ENCODE measurements around the gene KRTAP4-16.
"Not testable (repeated sequence)": the region's sequence is repeated elsewhere in the genome, so short reads cannot be mapped to it uniquely, and the experiment has no call there.

The KRTAP4-16 gene

DNA sequence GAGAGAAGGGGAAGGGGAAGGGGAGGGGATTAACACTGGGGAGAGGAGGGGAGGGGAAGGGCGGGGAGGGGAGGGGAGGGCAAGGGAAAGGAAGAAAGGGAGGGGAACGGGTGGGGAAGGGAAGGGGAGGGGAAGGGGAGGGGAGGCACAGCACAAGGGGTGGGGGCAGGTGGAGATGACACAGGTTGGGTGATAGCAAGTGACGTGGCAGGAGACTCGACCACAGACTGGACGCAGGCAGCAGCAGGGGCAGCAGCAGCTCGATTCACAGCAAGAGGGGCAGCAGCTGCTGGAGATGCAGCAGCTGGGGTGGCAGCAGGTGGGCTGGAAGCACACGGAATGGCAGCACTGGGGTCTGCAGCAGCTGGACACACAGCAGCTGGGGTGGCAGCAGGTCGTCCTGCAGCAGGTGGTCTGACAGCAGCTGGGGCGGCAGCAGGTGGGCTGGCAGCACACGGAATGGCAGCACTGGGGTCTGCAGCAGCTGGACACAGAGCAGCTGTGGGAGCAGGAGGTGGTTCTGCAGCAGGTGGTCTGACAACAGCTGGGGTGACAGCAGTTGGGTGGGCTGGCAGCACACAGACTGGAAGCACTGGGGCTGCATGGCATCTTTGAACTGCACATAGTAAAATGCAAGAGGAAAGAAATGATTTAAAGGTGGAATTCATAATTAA, at the start of gene KRTAP4-16:
TSS of gene KRTAP4-16 (minus strand) at position 624 of the 674 bp plus-strand sequence. CDS start at position 624, 0 bp downstream.
- no peak for DNase-seq

DNA sequence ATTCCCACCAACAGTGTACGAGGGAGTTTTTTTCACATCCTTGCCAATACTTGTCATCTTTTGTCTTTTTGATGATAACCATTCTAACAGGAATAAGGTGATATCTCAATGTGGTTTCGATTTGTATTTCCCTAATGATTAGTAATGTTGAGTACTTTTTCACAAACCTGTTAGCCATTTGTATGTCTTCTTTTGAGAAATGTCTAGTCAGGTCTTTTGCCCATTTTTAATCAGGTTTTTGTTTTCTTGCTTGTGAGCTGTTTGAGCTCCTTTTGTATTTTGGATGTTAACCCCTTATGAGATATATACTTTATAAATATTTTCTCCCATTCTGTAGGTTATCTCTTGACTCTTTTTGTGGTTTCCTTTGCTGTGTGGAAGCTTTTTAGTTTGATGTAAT, 49.5 kb upstream of the KRTAP4-16 start:
- no peak for DNase-seq

DNA sequence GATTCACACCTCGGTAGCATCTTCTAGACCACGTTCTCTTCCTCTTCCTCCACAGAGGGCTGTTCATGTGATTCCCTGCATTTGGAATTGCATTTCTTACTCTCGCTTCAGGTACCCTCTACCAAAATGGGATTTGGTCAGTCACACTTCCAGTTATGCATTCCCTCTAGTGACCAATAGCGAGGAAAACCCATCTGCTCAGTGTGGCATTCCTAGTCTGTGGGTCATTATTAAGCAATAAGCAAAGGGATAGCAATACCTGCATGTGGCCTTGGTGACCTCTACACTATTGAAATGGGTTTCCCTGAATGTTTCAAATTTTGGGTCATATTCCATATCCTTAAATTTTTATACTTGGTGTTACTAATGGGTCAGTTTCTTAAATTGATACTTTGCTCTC, 48.0 kb upstream of the KRTAP4-16 start:
- DNase-seq, result no peak

- no peak for DNase-seq
These were observed 47.6 kb upstream of the KRTAP4-16 start, which contains the start of gene KRTAP4-5 for GRCh38 chr17:41149652-41149985. TSS of gene KRTAP4-5 (minus strand) at chr17:41149825. CDS start at chr17:41149767, 58 bp downstream.

DNA sequence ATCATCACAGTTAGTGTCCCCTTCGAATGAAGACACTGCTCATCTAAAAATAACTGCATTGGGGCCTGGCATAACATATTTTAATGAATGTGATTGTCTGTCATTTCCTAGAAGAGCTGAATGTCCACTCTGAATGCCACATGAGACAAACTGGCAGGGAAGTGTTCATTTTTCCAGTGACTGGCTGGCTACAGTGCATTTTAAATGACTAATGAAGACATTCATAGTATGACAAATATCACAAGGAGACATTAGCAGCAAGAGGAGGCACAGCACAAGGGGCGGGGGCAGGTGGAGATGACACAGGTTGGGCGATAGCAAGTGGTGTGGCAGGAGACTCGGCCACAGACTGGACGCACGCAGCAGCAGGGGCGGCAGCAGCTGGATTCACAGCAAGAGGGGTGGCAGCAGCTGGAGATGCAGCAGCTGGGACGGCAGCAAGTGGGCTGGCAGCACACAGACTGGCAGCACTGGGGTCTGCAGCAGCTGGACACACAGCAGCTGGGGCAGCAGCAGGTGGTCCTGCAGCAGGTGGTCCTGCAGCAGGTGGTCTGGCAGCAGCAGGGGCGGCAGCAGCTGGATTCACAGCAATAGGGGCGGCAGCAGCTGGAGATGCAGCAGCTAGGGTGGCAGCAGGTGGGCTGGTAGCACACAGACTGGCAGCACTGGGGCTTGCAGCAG, 47.1 kb upstream of the KRTAP4-16 start:
- not testable (repeated sequence) for DNase-seq

DNA sequence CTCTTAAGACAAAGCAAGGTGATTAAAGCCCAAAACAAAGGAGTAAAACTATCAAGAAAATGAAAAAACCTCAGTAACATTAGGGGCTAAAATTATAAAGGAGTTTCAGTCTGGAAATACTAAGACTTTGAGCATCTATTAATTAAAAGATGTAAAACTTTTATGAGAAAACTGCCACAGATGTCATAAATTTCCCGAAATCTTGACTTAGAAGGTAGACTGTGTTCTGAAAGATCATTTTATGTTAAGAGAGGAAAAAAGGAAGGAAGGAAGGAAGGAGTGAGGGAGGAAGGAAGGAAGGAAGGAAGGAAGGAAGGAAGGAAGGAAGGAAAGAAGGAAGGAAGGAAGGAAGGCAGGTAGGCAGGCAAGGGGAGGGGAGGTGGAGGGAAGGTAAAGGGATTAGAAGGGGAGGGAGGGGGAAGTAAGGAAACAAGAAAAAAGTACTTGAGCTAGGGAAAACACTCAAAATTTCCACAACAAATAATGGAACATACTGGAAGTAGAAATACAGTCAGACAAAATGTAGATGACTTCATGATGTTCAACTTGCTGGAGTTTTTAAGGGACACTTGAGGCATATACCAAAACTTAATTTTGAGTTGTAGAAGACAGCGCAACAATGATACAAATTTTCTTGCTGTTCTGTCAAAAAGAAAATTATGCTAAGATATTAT, 45.7 kb upstream of the KRTAP4-16 start:
- DNase-seq, result no peak

DNA sequence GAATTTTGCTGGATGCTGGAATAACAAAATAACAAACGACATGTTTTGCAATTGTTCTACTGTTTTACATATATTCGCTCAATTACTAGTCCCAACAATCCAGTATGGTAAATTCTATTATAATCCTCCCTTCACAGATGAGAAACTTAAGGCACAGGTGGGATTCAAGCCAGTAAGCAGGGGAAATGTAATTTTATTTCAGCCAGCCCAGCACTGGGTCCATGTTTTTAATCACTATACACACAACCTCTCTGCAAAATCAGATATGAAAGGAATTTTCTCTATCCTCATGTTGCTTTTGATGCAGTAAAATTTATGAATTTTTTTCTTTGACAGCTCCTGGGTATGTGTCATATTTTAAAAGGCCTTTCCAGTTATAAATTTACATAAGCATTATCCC, 43.3 kb upstream of the KRTAP4-16 start:
- DNase-seq, result no peak

DNA sequence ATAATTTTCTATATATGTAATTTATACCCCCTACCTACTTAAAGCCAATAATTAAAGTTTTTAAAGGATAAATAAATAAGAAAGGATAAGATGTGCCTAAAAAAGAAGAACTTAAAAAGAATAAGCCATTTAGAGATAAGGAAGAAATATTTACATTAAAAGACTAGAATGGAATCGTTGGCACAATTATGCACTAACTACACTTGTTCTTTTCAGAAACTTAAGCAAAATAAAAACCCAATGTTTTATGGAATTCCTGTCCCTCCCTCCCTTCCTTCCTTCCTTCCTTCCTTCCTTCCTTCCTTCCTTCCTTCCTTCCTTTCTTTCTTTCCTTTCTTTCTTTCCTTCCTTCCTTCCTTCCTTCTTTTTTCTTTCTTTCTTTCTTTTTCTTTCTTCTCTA, 42.8 kb upstream of the KRTAP4-16 start:
- no peak for DNase-seq

GRCh38 chr17:41141361-41141760, 39.4 kb upstream of the KRTAP4-16 start:
- DNase-seq, result no peak

DNA sequence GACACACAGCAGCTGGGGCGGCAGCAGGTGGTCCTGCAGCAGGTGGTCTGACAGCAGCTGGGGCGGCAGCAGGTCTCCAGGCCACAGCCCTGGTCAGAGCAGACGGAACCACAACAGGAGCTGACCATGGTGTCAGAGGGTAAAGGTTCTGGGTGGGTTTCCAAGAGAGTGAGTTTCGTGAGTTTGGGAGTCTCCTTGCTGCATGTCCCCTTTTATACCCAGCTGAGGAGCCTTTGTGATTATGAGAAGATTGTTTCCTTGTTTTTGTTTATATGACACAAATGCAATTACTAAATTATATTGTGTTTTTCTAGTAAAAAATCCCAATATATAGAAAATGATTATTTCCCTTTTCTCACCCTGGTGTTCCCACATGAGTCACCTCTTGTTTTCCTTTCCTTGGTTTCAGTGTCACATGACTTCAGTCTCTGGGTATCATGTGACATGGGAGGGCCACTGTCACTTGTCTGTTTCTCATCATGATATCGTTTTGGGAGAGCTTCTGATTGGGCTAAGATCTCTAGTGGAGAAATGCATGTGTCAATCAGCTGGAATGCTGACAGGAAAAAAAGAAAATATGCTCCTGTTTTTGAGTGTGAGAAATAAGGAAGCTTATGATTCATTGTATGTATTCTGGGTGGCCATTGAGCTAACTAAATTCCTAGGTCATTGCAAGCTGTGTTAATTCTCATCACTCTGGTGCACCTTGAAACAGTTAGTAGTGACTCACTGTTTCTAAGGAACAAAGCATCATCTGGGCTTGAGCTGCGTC, 38.5 kb upstream of the KRTAP4-16 start, which contains the start of gene KRTAP4-6:
TSS of gene KRTAP4-6 (minus strand) at position 185 of the 772 bp plus-strand sequence. CDS start at position 128, 57 bp downstream.
- DNase-seq, result no peak

GRCh38 chr17:41139865-41140264, 37.9 kb upstream of the KRTAP4-16 start:
- DNase-seq, result not testable (repeated sequence)

GRCh38 chr17:41133880-41134735, 32.1 kb upstream of the KRTAP4-16 start:
- no peak for DNase-seq

DNA sequence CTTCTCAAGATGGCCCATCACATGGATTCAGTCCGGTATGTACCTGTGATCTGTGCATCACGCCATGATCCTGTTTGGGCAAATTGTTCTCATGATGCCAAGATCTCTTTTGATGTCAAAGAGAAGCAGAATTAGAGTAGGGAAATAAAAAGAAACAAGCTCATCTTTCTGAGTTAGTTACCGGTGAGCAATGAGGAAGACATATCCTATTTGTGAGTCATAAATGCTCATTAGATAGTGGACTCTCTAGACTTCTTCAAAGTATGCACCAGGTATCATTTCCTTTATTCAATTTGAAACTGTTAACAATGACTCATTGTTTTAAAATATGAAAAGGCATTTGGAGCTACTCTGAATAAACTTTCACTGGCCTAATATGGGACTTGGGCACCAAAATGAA, 30.0 kb upstream of the KRTAP4-16 start:
- DNase-seq, result no peak

GRCh38 chr17:41127371-41127770, 25.4 kb upstream of the KRTAP4-16 start:
- DNase-seq, result no peak

DNA sequence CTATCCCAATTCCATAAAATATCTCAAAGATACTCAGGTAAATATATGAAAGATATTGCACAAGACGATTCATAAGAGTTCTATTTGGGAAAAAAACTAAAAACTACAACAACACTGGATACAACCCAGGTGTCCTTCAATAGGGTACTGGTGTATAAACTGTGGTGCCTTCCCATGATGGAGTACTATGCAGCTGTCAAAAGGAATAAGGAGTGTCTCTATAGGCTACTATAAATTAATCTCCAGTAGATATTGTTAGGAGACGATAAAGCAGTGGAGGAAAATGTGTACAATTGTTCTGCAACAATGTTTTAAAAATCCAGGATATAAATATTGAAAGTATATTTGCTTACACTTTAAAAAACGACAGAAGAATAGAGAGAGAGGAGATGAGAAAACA, 24.4 kb upstream of the KRTAP4-16 start:
- DNase-seq, result no peak

DNA sequence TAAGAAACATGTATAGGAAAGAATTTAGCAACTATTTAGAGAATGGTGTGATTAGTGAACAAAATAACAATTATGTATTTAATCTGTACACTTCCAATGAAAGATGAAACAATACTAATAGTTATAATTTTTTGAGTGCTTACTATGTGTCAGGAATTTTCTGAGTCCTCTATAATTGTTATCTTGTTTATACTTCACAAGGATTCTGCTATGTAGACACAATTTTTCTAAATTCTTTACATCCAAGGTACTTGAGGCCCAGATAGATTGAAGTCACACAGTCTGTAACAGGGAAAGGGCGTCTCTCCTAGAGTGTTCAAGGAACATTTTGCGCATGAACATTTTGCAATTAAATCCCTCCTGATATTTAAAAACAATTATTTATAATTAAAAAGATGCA, 23.1 kb upstream of the KRTAP4-16 start:
- DNase-seq, result no peak

DNA sequence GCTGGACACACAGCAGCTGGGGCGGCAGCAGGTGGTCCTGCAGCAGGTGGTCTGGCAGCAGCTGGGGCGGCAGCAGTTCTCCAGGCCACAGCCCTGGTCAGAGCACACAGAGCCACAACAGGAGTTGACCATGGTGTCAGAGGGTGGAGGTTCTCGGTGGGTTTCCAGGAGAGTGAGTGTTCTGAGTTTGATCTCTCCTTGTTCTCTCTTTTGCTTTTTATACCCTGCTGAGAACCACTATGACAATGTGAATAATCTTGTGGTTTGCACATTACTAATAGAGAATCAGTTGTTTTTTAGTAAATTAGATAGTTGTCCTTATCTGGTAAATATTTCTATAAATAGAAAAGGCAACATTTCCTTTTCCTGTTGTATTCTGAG, 22.0 kb upstream of the KRTAP4-16 start, which contains the start of gene KRTAP4-12:
TSS of gene KRTAP4-12 (minus strand) at position 192 of the 381 bp plus-strand sequence. CDS start at position 132, 60 bp downstream.
- not testable (repeated sequence) for DNase-seq

DNA sequence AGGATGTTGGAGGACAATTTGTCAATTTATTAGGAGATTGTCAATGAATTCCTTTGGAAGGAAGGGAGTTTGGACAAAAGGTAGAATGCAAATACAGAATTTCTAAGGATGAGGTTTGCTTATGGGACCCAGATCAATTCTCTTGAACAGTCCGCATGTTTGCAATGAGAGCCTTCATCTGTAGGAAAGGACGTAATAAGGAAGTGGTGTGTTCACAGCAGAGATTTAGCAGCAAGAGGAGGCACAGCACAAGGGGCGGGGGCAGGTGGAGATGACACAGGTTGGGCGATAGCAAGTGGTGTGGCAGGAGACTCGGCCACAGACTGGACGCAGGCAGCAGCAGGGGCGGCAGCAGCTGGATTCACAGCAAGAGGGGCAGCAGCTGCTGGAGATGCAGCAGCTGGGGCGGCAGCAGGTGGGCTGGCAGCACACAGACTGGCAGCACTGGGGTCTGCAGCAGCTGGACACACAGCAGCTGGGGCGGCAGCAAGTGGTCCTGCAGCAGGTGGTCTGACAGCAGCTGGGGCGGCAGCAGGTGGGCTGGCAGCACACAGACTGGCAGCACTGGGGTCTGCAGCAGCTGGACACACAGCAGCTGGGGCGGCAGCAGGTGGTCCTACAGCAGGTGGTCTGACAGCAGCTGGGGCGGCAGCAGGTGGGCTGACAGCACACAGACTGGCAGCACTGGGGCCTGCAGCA, 21.4 kb upstream of the KRTAP4-16 start:
- not testable (repeated sequence) for DNase-seq

- DNase-seq, result no peak
These were observed 19.7 kb upstream of the KRTAP4-16 start for GRCh38 chr17:41121742-41122141.

GRCh38 chr17:41119696-41120690, 18.0 kb upstream of the KRTAP4-16 start:
- DNase-seq, result not testable (repeated sequence)
